ENCODE data around the gene ONECUT3. TPM values are rescaled to one million over a fixed set of nuclear protein-coding genes. Genes with fewer than 3 reads are reported as not detected.
A peak's percentile ranks its signal among the peaks of the same experiment; 100 is the strongest.

Gene ONECUT3
- total and polyA plus RNA-seq, 9 of the 15 experiments (the other 6 are each of a cell fraction or from before 2014, with no cell fraction given) = not detected

DNA sequence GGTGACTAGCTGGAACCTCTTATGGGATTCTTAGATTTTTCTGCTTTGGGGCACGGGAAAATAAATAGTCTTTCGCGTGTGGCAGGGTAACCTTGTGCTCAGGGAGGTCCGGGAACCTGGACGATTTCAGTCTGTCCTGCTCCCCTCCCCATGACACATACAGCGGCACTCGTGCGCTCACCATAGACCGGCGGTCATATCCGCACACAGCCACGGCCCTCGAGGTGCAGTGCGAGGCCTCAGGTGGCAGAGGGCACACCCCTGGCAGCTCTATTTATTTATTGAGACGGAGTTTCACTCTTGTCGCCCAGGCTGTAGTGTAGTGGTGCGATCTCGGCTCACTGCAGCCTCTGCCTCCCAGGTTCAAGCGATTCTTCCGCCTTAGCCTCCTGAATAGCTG, 3.0 kb downstream of the ONECUT3 start (continued):
- TF ChIP-seq, protein P1, sequence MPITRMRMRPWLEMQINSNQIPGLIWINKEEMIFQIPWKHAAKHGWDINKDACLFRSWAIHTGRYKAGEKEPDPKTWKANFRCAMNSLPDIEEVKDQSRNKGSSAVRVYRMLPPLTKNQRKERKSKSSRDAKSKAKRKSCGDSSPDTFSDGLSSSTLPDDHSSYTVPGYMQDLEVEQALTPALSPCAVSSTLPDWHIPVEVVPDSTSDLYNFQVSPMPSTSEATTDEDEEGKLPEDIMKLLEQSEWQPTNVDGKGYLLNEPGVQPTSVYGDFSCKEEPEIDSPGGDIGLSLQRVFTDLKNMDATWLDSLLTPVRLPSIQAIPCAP (CRISPR knock-in tag; IDR thresholded peaks at IDR 0.05; ENCODE audit: borderline replicate concordance) = no peak
- TF ChIP-seq NFIX (CRISPR knock-in tag; IDR thresholded peaks at IDR 0.05; ENCODE audit: low read depth) = no peak
- TF ChIP-seq FOXJ2 (tag; IDR thresholded peaks at IDR 0.05) = no peak
- TF ChIP-seq, protein P2, sequence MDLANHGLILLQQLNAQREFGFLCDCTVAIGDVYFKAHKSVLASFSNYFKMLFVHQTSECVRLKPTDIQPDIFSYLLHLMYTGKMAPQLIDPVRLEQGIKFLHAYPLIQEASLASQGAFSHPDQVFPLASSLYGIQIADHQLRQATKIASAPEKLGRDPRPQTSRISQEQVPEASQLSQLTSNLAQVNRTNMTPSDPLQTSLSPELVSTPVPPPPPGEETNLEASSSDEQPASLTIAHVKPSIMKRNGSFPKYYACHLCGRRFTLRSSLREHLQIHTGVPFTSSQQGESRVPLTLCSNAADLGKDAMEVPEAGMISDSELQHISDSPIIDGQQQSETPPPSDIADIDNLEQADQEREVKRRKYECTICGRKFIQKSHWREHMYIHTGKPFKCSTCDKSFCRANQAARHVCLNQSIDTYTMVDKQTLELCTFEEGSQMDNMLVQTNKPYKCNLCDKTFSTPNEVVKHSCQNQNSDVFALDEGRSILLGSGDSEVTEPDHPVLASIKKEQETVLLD (IDR thresholded peaks at IDR 0.05) = no peak
- TF ChIP-seq, protein P3, sequence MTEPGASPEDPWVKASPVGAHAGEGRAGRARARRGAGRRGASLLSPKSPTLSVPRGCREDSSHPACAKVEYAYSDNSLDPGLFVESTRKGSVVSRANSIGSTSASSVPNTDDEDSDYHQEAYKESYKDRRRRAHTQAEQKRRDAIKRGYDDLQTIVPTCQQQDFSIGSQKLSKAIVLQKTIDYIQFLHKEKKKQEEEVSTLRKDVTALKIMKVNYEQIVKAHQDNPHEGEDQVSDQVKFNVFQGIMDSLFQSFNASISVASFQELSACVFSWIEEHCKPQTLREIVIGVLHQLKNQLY (CRISPR knock-in tag; conservative IDR thresholded peaks at IDR 0.05) = no peak
- no peak for TF ChIP-seq ZNF583 (CRISPR knock-in tag; IDR thresholded peaks at IDR 0.05)

DNA sequence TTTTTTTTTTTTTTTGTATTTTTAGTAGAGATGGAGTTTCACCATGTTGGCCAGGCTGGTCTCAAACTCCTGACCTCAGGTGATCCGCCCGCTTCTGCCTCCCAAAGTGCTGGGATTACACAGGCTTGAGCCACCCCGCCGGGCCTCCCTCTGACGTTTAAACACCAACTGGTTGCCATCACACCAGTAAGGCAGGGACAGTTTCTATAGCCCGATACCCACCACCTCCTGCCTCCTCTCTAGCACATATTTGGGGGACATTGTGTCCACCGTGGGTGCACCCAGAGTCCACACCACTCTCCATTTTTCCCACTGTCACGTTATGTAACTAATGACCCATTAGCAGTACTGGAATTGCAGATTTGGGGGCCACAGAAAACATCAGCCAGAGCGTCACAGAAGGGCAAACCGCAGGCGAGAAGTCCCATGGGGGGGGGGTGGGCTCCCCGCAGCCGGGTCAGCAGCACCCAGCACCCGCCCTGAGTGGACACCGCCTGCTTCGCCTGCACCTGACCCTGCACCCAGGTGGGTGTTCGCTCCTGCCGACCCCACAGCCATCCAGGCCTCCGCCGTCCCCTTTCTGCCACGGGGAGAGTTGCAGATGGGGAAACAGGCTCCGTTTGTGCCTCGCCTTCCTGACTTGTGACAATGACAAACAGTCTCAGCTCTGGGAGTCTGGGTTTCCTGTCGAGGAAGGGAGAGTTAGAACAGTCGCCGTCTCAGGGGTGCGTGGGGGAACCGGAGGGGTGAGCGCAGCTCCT, 3.6 kb downstream of the ONECUT3 start:
- Histone ChIP-seq H3K9me3 (replicated peaks; ENCODE audit: control insufficient read depth, insufficient read depth, low read depth, low read length) (no peaks in the 10 kb centered on the region), H4K20me1 (replicated peaks; ENCODE audit: control insufficient read depth, insufficient read depth, low read length) (no peaks in the 10 kb centered on the region; the same call in none of the 2 replicates), H3K27me3 (ENCODE audit: control insufficient read depth in 2 of 2, insufficient read depth in 2 of 2, low read length in 2 of 2) (peaks cover 33 to 60% of the 10 kb centered on the region in 2 experiments; a peak in 4 of 5 replicates), H3K4me2 (ENCODE audit: insufficient read depth, low read length) (no peak overlapping the region), H3K4me1 (replicated peaks in 1 of 2; ENCODE audit: control insufficient read depth in 2 of 2, insufficient read depth in 2 of 2, low read length in 2 of 2) (peaks cover 0 to 67% of the 10 kb centered on the region in 2 experiments; a peak in 2 of 5 replicates), H3K36me3 (ENCODE audit: control insufficient read depth, insufficient read depth, low read length) (no peaks in the 10 kb centered on the region), H3K9me1 (ENCODE audit: control insufficient read depth, insufficient read depth, low read length) (no peaks in the 10 kb centered on the region), H2AFZ (ENCODE audit: low read depth, low read length) (no peak overlapping the region), H3K27ac (ENCODE audit: extremely low read depth, low read depth, low read length) (no peak overlapping the region), H3K4me3 (no peak overlapping the region), H3K79me2 (ENCODE audit: control insufficient read depth, insufficient read depth, low read length) (no peaks in the 10 kb centered on the region), H3K9ac (ENCODE audit: insufficient read depth in 1 of 2, low read depth in 2 of 2, low read length in 2 of 2) (peak overlapping the region in 1 of 2 experiments; percentile 58; a peak in 1 of 4 replicates)
- ChIA-PET POLR2A (no interaction called here), CTCF (ENCODE audit: low intra/inter-chr PET ratio) (no interaction called here)
- ATAC-seq = no peak
- no peak for DNase-seq (ENCODE audit: extremely low read depth in 1 of 4, low spot score in 3 of 4)
- in situ Hi-C loops (cut with MboI) = no loop called here
- WGBS (ENCODE audit: insufficient coverage, low coverage, missing lambda C conversion rate) = 9% methylated on average over 20 of the region's 29 CpGs
- FAIRE-seq = peak; percentile 44
- BruUV-seq (replicated peaks) = no TSS peak
- intact Hi-C loops (cut with micrococcal nuclease) = no loop called here
- TF ChIP-seq SREBF1 (IDR thresholded peaks at IDR 0.05; ENCODE audit: borderline replicate concordance, low read depth, low read length) (no peak), HOXB6 (CRISPR knock-in tag; IDR thresholded peaks at IDR 0.05; ENCODE audit: borderline replicate concordance) (no peak), EP400 (IDR thresholded peaks at IDR 0.05) (no peak), ILK (tag; IDR thresholded peaks at IDR 0.05; ENCODE audit: borderline replicate concordance, low read depth) (no peak), SAFB2 (IDR thresholded peaks at IDR 0.05; ENCODE audit: borderline replicate concordance, low read depth, low read length, severe bottlenecking) (no peak), ZFPM2 (CRISPR knock-in tag; IDR thresholded peaks at IDR 0.05) (no peak)
- TF ChIP-seq, protein P4, sequence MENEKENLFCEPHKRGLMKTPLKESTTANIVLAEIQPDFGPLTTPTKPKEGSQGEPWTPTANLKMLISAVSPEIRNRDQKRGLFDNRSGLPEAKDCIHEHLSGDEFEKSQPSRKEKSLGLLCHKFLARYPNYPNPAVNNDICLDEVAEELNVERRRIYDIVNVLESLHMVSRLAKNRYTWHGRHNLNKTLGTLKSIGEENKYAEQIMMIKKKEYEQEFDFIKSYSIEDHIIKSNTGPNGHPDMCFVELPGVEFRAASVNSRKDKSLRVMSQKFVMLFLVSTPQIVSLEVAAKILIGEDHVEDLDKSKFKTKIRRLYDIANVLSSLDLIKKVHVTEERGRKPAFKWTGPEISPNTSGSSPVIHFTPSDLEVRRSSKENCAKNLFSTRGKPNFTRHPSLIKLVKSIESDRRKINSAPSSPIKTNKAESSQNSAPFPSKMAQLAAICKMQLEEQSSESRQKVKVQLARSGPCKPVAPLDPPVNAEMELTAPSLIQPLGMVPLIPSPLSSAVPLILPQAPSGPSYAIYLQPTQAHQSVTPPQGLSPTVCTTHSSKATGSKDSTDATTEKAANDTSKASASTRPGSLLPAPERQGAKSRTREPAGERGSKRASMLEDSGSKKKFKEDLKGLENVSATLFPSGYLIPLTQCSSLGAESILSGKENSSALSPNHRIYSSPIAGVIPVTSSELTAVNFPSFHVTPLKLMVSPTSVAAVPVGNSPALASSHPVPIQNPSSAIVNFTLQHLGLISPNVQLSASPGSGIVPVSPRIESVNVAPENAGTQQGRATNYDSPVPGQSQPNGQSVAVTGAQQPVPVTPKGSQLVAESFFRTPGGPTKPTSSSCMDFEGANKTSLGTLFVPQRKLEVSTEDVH (IDR thresholded peaks at IDR 0.05; ENCODE audit: low read depth, partially characterized antibody) = no peak
- TF ChIP-seq, protein P5, sequence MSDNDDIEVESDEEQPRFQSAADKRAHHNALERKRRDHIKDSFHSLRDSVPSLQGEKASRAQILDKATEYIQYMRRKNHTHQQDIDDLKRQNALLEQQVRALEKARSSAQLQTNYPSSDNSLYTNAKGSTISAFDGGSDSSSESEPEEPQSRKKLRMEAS (CRISPR knock-in tag; IDR thresholded peaks at IDR 0.05) = 0 out of 2 replicates have a peak, but pooled peaks have one; percentile 23
